ENCODE results near the gene KRTAP5-5.
A peak's percentile ranks its signal among the peaks of the same experiment; 100 is the strongest.
"Not testable (repeated sequence)": the region's sequence is repeated elsewhere in the genome, so short reads cannot be mapped to it uniquely, and the experiment has no call there.

KRTAP5-5 gene

GRCh38 chr11:1655168-1656060 lies 25.8 kb downstream of the KRTAP5-5 start:
- FAIRE-seq (no peak), DNase-seq (ENCODE audit: low spot score) (no peak)

- no peak for FAIRE-seq
Observed at GRCh38 chr11:1656061-1656441, 26.5 kb downstream of the KRTAP5-5 start.

GRCh38 chr11:1656670-1657069 lies 27.1 kb downstream of the KRTAP5-5 start:
- FAIRE-seq: no peak

More at GRCh38 chr11:1656061-1656441, 26.5 kb downstream of the KRTAP5-5 start:
- no peak for DNase-seq (ENCODE audit: low spot score)

GRCh38 chr11:1659506-1659905 lies 29.9 kb downstream of the KRTAP5-5 start:
- FAIRE-seq (no peak), DNase-seq (ENCODE audit: low spot score) (no peak)

More at GRCh38 chr11:1656670-1657069, 27.1 kb downstream of the KRTAP5-5 start:
- no peak for DNase-seq (ENCODE audit: low spot score)

GRCh38 chr11:1660111-1660867 lies 30.7 kb downstream of the KRTAP5-5 start:
- FAIRE-seq (no peak), DNase-seq (ENCODE audit: low spot score) (no peak)

- not testable (repeated sequence) for DNase-seq (ENCODE audit: low spot score); FAIRE-seq
Observed at GRCh38 chr11:1661454-1662269, 32.1 kb downstream of the KRTAP5-5 start.

- not testable (repeated sequence) for FAIRE-seq; DNase-seq (ENCODE audit: low spot score)
Observed at GRCh38 chr11:1662699-1663283, 33.2 kb downstream of the KRTAP5-5 start.

GRCh38 chr11:1665313-1665712 lies 35.7 kb downstream of the KRTAP5-5 start:
- DNase-seq (ENCODE audit: low spot score) (no peak), FAIRE-seq (no peak)

- FAIRE-seq (no peak), DNase-seq (ENCODE audit: low spot score) (no peak)
Observed at GRCh38 chr11:1667121-1667850, 37.7 kb downstream of the KRTAP5-5 start.

- DNase-seq (ENCODE audit: low spot score): no peak
- no peak for FAIRE-seq
Observed at GRCh38 chr11:1667906-1668305, 38.3 kb downstream of the KRTAP5-5 start.

- DNase-seq (ENCODE audit: low spot score) (no peak), FAIRE-seq (no peak)
Observed at GRCh38 chr11:1668911-1669473, 39.4 kb downstream of the KRTAP5-5 start.

GRCh38 chr11:1669546-1670218 lies 40.1 kb downstream of the KRTAP5-5 start:
- FAIRE-seq: no peak
- no peak for DNase-seq (ENCODE audit: low spot score)

GRCh38 chr11:1670457-1670856 lies 40.9 kb downstream of the KRTAP5-5 start:
- not testable (repeated sequence) for DNase-seq (ENCODE audit: low spot score)

GRCh38 chr11:1670905-1671371 lies 41.4 kb downstream of the KRTAP5-5 start:
- no peak for DNase-seq (ENCODE audit: low spot score)

More at GRCh38 chr11:1670457-1670856, 40.9 kb downstream of the KRTAP5-5 start:
- peak; percentile 100 for FAIRE-seq

GRCh38 chr11:1671658-1672057 lies 42.1 kb downstream of the KRTAP5-5 start:
- DNase-seq (ENCODE audit: low spot score) (no peak), FAIRE-seq (no peak)

More at GRCh38 chr11:1670905-1671371, 41.4 kb downstream of the KRTAP5-5 start:
- FAIRE-seq: no peak

GRCh38 chr11:1672613-1673350 lies 43.2 kb downstream of the KRTAP5-5 start:
- DNase-seq (ENCODE audit: low spot score): no peak
- no peak for FAIRE-seq

GRCh38 chr11:1673446-1674172 lies 44.0 kb downstream of the KRTAP5-5 start:
- DNase-seq (ENCODE audit: low spot score) (no peak), FAIRE-seq (no peak)

All from urothelium cell line (cell line).